IPS DF 4.7 (cell line): Measurements from ENCODE around the gene C9orf40.

ENCODE experiments used
- DNase-seq: peaks from one replicate; pipeline ENCODE4 v3.0.0-alpha.2; 2013; ENCODE audit warnings: low spot score; ENCODE audit errors: extremely low read depth

The C9orf40 gene, protein sequence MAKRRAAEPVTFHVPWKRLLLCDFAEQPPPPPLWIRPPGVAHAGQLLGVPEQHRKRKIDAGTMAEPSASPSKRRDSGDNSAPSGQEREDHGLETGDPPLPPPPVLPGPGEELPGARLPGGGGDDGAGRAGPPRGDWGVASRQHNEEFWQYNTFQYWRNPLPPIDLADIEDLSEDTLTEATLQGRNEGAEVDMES

DNA sequence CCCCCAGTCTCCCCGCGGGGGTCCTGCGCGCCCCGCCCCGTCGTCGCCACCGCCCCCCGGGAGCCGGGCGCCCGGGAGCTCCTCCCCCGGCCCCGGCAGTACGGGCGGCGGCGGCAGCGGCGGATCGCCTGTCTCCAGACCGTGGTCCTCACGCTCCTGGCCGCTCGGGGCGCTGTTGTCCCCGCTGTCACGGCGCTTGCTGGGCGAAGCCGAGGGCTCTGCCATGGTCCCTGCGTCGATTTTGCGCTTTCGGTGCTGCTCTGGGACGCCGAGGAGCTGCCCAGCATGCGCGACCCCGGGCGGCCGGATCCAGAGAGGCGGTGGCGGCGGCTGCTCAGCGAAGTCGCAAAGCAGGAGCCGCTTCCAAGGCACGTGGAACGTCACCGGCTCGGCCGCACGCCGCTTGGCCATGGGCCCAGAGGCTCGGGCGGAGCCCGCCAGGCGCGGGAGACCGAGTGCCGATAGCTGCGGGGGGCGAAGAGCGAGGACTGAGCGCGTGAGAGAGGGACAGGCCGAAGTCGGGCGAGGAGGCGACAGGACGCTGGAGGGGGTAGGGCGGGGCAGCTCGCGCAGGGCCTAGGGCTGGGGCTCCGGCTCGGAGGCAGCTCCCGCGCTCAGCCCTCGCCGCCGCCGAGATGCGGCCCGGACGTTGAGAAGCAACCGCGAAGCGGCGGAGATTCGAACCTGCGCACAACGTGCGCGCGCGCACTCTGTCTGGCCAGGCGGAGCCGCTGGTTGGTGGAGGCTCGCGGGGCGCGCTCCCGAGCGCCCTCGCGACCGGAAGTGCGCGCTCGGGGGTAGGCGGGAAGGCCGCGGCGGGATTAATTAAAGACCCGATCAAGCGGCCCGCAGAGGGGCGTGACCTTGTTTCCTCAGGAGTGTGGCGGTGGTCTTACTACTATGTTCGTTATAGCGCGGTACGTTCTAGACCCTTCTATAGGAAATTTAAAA is at the start of gene C9orf40:
Gene C9orf40 (minus strand): TSS at position 712 of the 951 bp plus-strand sequence. CDS start 301 bp downstream, at position 411.
- no peak for DNase-seq

DNA sequence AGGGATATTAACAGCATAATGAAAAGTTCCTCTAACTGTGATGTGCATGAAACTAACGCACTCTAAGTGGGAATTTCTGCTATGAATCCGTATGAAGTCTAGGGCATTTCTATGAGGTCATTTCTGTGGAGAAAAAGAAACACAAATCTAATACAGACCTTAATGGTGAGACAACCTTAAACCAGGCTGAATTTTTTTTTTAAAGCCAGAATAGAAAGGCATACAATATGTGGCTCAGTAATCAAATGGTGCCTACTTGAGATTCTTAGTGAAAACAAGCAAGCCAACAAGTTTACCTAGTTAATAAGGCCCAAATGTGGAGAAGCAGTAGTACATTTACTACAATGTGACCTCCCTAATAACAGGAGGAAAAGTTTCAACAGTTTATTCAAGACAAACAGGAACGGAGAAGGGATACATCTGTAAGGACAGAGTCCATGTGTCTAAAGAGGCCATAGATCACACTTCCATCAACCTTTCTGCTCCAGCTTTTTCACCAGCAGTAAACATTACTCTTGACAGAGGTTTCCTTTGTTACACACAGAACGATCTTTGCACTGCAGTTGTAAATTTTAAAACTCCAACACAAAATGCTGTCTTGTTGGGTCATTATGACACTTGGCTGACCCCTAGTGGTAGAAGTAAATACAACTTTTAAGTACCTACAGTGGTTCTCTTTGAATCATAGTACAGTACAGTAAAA is 49.2 kb upstream of the C9orf40 start:
- DNase-seq: peak; percentile 58

DNA sequence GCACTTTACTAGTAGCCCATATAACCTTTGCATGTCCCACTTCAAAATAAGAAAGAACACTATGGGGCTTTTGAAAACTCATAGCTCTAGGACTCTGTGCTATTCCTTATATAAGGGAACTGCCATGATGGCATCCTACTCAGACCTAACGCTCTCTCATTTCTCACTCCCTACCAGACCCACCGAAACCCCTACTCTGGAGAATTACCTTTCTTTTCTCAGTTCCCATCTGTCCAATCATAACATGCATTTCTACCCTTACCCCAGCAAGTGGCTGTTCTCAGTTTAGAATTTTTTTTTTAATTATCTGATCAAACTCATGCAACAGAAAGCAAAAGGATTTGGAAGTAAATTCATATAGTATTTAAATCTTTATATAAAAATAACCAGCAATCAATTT is 48.1 kb upstream of the C9orf40 start:
- no peak for DNase-seq

DNA sequence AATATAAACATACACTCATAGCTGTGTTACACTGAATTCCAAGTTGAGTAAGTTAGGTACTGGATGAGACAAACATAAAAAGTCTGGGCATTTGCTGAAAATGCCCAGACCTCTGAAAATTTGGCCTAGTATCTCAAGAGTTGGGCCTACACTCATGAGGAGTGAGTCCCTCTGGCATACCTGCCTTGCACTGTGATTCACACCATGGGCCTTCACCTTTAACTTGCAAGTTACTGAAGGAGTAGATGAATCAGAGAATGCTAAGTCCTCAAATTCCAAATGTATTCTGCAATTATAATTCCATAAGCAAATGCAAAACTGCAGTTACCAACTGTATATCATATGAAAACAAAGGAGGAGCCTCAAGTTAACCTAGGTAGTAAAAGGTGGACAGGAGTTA is 32.3 kb upstream of the C9orf40 start:
- no peak for DNase-seq

DNA sequence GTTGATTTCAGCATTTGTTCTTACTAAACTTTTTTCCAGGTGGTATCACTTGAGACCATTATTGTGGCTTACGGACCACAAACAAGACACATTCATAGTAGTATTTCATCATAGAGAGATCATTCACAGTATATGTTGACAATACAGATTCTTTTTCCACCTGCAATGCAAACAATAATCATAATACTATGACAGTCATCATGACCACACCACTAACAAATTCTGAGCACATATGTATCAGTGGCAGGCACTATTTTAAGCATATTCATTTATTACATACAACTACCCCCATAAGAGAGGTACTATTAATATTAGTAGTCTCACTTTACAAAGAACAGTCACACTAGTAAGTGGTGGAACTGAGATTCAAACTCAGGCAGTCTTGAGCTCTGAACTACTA is 31.0 kb upstream of the C9orf40 start:
- DNase-seq: no peak

DNA sequence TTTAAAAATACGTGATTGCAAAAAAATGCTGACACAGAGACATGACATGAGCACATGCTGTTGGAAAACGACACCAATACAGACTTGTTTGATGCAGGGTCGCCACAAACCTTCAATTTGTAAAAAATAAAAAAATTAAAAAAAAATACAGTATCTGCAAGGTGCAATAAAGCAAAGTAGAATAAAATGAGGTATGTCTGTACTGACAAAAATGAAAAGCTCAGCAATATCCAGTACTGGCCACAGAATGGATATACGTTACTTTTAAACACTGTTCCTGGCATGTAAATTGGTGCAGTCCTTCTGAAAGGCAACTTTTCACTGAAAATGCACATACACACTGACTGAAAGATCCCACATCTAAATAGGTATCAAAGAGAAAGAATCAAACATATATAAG is 27.1 kb upstream of the C9orf40 start:
- DNase-seq: no peak

DNA sequence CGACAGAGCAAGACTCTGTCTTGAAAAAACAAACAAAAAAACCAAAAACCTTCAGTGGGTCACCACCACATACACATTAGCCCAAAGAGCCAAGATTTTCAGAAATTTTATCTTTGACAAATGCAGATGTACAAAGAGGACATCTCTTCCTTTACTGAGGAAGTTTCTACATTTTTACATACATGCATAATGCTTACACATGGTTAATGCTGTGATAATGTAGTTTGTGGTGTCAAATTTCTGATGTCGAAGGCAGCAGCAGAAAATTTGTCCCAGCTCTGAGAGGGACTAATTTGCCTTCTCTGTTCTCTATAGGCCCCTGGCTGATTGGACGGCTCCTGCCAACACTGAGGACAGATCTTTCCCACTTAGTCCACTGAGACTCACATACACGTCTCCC is 24.6 kb upstream of the C9orf40 start:
- DNase-seq: no peak

DNA sequence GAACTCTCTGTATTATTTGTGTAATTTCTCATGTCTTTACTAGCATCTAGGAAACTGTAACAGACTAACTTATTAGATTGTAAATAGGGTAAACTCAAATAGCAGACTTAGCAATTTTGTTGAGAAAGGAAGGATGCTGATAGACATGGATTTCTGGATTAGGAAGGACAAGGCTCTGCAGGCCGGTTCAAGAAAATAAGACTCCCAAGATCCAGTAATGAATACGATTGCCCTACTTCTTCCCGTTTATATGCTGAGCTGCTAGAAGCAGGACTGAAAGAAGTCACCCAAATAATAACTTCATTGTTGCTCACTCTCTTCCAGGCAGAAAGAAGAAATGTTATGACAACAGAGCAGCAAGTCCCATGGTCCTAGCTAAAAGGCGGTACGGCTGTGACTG is 22.8 kb upstream of the C9orf40 start:
- DNase-seq: no peak

DNA sequence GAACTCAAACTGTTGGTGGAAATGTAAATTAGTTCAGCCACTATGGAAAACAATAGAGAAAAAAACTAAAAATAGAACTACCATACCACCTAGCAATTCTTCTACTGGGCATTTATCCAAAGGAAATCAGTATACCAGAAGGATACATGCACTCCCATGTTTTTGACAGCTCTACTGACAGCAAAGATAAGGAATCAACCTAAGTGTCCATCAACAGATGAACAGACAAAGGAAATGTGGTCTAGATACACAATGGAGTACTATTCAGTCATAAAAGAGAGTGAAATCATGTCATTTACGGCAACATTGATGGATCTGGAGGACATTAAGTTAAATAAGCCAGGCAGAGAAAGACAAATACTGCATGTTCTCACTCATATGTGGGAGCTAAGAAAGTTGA is 21.8 kb upstream of the C9orf40 start:
- no peak for DNase-seq

DNA sequence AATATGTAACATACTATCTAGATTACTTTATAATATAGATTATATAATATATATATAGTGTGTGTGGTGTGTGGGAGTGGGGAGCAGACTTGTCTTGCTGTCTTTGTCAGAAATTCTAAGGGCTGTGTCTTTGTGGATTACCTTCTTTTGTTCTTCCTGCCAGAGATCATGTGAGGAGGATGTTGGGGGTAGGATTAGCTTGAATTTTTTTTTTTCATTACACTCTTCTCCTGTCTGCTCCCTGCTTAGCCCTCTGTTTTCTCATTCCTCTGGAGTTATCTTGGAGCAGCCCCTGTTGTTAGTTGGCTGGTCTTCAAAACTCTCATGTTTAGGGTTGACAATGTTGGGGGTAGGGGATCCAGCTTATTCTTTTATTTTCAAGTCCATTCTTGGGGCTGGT is 21.0 kb upstream of the C9orf40 start:
- no peak for DNase-seq

DNA sequence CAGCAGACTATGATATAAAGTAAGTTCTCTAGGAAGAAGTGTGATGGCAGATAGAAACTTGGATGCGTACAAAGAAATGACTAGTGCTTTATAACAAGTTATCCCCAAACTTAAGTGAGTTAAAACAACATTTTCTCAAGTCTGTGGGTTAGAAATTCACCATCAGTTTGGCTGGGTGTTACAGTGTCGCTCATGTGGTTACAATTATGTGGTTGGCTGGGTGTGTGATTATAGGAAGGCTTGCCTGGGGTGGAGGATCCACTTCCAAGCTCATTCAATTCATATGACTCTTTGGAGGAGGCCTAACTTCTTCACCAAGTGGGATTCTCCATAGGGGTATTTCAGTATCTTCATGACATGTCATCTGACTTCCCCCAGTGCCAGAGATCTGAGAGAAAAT is 10.3 kb upstream of the C9orf40 start:
- DNase-seq: no peak

DNA sequence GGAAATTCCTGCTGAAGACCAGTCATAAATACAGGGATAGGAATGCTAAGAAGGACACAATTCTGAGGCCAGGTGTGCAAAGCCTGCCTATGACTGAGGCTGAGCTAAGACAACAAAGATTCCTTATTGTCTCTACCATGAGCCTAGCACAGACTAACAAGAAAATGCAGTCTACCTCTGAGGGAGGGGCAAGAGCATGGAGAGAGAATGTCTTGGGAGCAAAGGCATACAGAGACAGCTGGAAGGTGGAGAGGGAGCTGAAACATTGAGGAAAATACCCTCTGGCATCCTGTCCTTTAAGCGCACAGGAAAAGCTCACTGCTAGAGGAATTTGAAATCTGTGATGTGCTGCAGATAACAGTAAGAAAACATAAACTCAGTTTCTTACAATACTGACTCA is 8.8 kb upstream of the C9orf40 start:
- no peak for DNase-seq

DNA sequence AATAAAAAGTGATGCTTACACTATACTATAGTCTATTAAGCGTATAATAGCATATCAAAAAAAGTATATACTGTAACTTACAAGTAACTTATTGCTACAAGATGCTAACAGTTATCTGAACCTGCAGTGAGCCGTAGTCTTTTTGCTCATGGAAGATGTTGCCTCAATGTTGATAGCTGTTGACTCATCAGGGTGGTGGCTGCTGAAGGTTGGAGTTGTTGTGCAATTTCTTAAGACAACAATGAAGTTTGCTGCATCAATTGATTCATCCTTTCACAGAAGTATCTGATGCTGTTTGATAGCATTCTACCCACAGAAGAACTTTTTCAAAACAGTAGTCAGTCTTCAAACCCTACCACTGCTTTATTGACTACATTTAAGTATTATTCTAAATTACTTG is 7.8 kb upstream of the C9orf40 start:
- no peak for DNase-seq

DNA sequence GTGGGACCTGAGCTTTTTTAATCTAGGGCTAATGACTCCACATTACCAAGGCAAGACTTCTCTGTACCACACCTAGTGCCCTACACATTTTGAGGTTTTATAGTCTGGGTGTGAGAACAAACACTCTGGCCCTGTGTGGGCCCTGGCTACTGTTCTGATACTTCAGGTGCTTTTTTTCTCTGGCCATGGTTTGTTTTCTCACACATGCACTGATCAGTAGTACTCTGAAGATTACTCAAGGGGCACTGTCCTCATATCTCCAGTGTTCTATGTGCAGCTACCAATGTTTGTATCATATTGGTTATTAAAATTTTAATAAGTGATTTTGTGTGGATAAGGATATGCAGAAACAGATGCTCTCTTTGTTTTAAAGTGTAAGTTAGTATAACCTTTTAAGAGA is 5.9 kb upstream of the C9orf40 start:
- no peak for DNase-seq

DNA sequence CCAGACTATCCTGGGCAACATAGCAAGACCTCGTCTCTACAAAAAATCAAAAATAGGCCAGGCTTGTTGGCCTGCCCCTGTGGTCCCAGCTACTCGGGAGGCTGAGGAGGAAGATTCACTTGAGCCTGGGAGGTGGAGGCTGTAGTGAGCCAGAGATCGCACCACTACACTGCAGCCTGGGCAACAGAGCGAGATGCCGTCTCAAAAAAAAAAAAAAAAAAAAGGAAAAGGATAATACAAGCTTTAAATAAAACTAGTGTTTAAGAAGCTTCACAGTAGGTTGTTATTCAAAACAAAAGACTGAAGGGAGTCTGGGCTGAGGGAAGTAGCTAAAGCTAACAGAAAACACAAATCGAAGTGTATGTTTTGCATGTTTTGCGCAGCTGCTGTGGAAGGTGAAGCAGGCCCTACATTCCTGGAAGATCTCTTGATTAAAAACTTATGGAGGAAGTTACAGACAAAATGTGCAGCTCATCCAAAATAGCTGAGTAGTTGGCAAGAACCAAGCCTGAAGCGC is 581 bp upstream of the C9orf40 start:
- DNase-seq: no peak

DNA sequence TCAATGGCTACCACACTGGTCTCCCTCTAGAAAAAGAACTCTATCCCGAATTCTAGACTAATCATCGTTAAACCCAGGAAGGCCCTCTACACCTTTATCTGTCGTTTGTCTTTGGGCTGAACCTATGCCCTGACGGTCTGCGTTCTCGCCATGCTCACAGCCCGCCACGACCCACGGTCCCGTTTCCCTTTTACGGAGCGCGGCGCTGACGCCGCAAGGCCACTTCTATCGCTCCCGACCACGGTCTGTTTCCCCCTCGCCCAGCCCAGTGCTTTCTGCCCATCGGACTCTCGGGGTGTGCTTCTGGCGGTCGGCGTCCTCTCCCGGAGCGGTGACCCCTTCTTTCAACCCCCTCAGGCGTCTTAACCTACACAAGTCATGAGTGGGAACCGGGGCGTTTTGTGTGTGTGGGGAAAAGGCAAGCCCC is 974 bp downstream of the C9orf40 start:
- DNase-seq: no peak

DNA sequence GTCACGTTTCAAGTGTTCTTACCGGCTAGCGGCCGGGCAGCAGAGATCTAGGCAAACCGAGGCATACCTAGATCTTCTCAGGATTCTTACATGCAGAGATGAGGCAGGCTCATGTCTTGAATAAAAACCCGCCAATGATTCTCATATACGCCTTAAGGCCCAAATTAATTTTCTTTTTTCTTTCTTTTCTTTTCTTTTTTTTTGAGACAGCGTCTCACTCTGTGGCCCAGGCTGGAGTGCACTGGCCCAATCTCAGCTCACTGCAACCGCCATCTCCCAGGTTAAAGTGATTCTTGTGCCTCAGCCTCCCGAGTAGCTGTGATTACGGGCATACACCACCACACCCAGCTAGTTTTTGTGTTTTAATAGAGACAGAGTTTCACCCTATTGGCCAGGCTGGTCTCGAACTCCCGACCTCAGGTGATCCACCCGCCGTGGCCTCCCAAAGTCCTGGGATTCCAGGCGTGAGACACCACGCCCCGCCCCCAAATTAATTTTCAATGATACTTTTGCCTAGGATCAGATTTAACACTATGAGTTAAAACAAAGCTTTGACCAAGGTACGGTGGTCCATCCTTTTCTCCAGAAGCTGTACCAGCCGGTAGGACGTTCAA is 1.5 kb downstream of the C9orf40 start:
- DNase-seq: no peak

DNA sequence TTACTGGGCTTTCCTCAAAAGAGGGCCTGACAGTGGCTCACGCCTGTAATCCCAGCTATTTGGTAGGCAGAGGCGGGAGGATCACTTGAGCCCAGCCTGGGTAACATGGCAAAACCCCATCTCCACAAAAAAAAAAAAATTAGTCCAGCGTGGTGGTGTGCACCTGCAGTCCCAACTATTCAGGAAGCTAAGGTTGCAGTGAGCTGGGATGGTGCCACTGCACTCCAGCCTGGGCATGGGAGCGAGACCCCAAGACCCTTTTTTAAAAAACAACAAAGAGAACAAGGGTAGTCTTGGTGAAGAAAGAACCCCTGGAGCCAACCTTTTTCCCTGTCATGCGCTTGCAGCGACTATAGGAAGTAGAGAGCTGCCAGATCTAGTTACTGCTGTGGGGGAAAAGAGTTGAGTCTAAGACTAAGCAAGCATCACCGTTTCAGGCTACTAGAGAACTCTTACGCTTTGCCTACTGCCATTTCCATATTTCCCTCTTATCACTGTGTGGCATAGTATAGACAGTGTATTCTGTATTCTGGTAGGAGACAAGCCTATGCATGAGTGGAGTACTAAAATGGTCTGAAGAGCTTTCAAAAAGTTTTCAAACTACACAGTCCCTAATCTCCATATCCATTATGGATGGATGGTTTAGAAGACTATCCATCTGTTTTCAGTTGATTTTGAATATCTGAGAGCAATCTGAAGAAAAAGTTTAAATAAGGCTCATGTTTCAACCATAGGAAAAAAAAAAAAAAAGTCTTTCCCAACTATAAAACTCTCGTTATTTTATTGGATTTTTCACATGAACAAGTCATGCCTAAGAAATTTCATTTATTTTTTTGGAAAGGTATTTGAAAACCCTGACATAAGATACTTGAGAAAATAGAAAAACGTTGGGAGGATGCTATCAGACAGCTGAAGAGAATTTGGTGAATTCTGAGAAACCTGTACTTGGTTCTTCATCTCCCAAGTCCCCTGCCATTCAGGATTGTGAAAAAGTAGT is 2.6 kb downstream of the C9orf40 start:
- DNase-seq: no peak

DNA sequence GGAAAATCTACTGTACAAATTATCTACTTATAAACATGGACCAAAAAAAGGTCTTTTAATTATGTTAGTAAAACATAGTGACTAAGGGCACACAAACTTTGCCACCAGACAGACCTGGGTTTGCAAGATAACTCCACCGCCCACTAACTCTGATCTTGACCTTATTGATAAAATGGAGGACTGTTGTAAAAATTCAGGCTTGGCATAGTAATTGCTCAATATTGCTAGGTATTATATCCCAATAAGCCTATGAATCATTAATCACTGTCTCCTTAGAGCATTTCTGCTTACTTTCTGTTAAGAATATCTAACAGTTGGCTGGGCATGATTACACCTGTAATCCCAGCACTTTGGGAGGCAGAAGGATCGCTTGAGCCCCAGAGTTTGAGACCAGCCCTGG is 3.8 kb downstream of the C9orf40 start:
- DNase-seq: no peak

DNA sequence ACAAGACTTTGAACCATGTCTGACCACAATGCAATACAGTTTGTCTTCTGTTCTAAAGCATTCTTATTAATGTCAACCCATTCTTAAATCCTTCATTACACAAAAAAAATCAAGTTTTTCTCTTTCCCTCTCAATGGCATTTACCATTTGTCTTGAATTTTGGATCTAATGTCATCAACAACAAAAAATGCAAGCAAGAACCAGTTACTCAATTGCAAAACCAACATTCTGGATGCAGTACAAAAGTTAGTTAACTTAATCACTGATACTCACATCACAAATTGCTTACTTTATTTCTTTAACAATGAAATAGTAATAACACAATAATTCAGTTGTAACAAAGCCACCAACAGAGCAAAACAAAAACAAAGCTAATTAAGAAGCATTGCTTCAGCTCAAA is 6.0 kb downstream of the C9orf40 start:
- DNase-seq: no peak
